ENCODE results near the gene ACSL1.

DNA sequence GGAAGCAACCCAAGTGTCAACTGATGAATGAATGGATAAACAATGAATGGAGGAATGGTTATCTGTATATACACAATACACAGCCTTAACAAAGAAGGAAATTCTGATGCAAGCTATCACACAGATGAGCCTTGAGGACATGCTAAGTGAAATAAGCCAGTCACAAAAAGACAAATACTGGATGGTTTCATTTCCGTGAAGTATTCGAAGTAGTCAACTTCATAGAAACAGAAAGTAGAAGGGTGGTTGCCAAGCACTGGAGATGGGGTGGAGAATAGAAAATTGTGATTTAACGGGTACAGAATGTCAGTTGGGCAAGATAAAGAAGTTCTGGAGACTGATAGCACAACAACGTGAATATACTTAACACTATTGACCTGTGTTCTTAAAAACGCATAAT lies 120.1 kb downstream of the ACSL1 start:
- TF ChIP-seq, protein P1, sequence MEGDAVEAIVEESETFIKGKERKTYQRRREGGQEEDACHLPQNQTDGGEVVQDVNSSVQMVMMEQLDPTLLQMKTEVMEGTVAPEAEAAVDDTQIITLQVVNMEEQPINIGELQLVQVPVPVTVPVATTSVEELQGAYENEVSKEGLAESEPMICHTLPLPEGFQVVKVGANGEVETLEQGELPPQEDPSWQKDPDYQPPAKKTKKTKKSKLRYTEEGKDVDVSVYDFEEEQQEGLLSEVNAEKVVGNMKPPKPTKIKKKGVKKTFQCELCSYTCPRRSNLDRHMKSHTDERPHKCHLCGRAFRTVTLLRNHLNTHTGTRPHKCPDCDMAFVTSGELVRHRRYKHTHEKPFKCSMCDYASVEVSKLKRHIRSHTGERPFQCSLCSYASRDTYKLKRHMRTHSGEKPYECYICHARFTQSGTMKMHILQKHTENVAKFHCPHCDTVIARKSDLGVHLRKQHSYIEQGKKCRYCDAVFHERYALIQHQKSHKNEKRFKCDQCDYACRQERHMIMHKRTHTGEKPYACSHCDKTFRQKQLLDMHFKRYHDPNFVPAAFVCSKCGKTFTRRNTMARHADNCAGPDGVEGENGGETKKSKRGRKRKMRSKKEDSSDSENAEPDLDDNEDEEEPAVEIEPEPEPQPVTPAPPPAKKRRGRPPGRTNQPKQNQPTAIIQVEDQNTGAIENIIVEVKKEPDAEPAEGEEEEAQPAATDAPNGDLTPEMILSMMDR (IDR thresholded peaks at IDR 0.05) = no peak
- TF ChIP-seq POLR2A (IDR thresholded peaks at IDR 0.05) = no peak

Measured in uterus (tissue), 2 donors.